HepG2 (cell line): ENCODE measurements around the gene NEDD4L. TPM values are rescaled to one million over a fixed set of nuclear protein-coding genes. Genes with fewer than 3 reads are reported as not detected.

Experiments
- ADNP ChIP-seq: sonication (generic); formaldehyde crosslinking; IDR thresholded peaks from 2 replicates; pipeline ENCODE4 v1.4.0; 2020; ENCODE audit warnings: missing genetic modification reagents
- ATF3 ChIP-seq: sonication (generic); formaldehyde crosslinking; IDR thresholded peaks from 2 replicates; pipeline ENCODE4 v1.4.0; 2020; ENCODE audit warnings: missing genetic modification reagents
- DPF2 ChIP-seq: sonication (generic); formaldehyde crosslinking; IDR thresholded peaks from 2 replicates; pipeline ENCODE4 v1.4.0; 2020; ENCODE audit warnings: mild to moderate bottlenecking, low read depth, missing genetic modification reagents, borderline replicate concordance
- GPBP1L1 ChIP-seq: sonication (generic); formaldehyde crosslinking; IDR thresholded peaks from 2 replicates; pipeline ENCODE4 v1.5.0; 2020; ENCODE audit warnings: mild to moderate bottlenecking, missing genetic modification reagents
- MED1 ChIP-seq: sonication (generic); formaldehyde crosslinking; IDR thresholded peaks from 2 replicates; pipeline ENCODE4 v1.4.0; 2020; ENCODE audit warnings: missing genetic modification reagents
- NFAT5 ChIP-seq: sonication (generic); formaldehyde crosslinking; IDR thresholded peaks from 2 replicates; pipeline ENCODE4 v1.4.0; 2020; ENCODE audit warnings: missing genetic modification reagents
- SNAPC4 ChIP-seq: sonication (generic); formaldehyde crosslinking; IDR thresholded peaks from 2 replicates; pipeline ENCODE4 v1.4.0; 2020; ENCODE audit warnings: mild to moderate bottlenecking, missing genetic modification reagents
- ZNF512B ChIP-seq: sonication (generic); formaldehyde crosslinking; IDR thresholded peaks from 2 replicates; pipeline ENCODE4 v1.5.1; 2020; ENCODE audit warnings: missing genetic modification reagents, mild to moderate bottlenecking, borderline replicate concordance
- ZNF576 ChIP-seq: sonication (generic); formaldehyde crosslinking; IDR thresholded peaks from 2 replicates; pipeline ENCODE4 v1.4.0; 2020; ENCODE audit warnings: mild to moderate bottlenecking, missing genetic modification reagents
- ZNF691 ChIP-seq: sonication (generic); formaldehyde crosslinking; IDR thresholded peaks from 2 replicates; pipeline ENCODE4 v1.4.0; 2020; ENCODE audit warnings: missing genetic modification reagents, low read depth, mild to moderate bottlenecking, borderline replicate concordance
- polyA plus RNA-seq, 8 experiments: library from polyadenylated mRNA; depleted of rRNA in 3 of 8; stranded (reverse) in 7 of 8; unstranded in 1 of 8; fragments of >200 nt; fragmentation: Illumina TruSeq in 4 of 8; extraction: Trizol in 4 of 8; gene quantifications; 2 replicates each; pipeline versions ENCODE4 v1.2.1 to v1.2.3, GENCODE V29; 2011 to 2016; ENCODE audit warnings: low read depth in 4 of 8, missing spikeins in 1 of 8, mixed read lengths in 1 of 8; ENCODE audit not compliant: insufficient read depth in 1 of 8
- total RNA-seq, 5 experiments: library from RNA; depleted of rRNA; stranded (reverse); fragments of >200 nt; fragmentation: Illumina TruSeq; extraction: Trizol; gene quantifications; 2 replicates each; pipeline ENCODE4 v1.2.3, GENCODE V29; 2016; ENCODE audit warnings: low read depth in 1 of 5

The NEDD4L gene
- total and polyA plus RNA-seq, 2 of the 13 experiments (the other 11 are each of a cell fraction or from before 2014, with no cell fraction given), result 168 to 390 TPM

- TF ChIP-seq NFAT5 (CRISPR knock-in tag) (peak; percentile 60), ATF3 (CRISPR knock-in tag) (0 out of 2 replicates have a peak, but pooled peaks have one; percentile 11), ZNF576 (CRISPR knock-in tag) (no peak), ADNP (CRISPR knock-in tag) (no peak), DPF2 (no peak), MED1 (CRISPR knock-in tag) (peak; percentile 100), ZNF512B (CRISPR knock-in tag) (peak; percentile 48; the same call in 1 of the 2 replicates), ZNF691 (CRISPR knock-in tag) (peak; percentile 22; the same call in 1 of the 2 replicates), GPBP1L1 (no peak), SNAPC4 (CRISPR knock-in tag) (peak; percentile 92)
Observed at GRCh38 chr18:58402951-58403702, 359.1 kb downstream of the NEDD4L start (continued).
